Activated naive CD4-positive, alpha-beta T cell treated with anti-CD3 and anti-CD28 coated beads, Interleukin-2, amount 10 ng/mL, durations not matched to agents 7 days and 5 days (primary cell): Measurements from ENCODE around the gene PDZRN3.
A peak's percentile ranks its signal among the peaks of the same experiment; 100 is the strongest.

Experiments used
- CTCF ChIA-PET: fragments of 350-600 bp; sonication (Branson Sonifier 250); formaldehyde crosslinking; loops from one replicate; lab custom pipeline; 2021; ENCODE audit warnings: antibody characterized with exemption; lab: Charles Lee
- DNase-seq: peaks from one replicate; pipeline ENCODE4 v3.0.0-alpha.2; 2020
- H3K27ac Mint-ChIP-seq: one replicate; pipeline ENCODE4 v1.8.0; 2021; ENCODE audit warnings: mild to moderate bottlenecking, moderate library complexity, mixed read lengths
- H3K27me3 Mint-ChIP-seq: one replicate; pipeline ENCODE4 v1.8.0; 2021; ENCODE audit warnings: mild to moderate bottlenecking, mixed read lengths
- H3K36me3 Mint-ChIP-seq: one replicate; pipeline ENCODE4 v1.8.0; 2021; ENCODE audit warnings: mixed read lengths
- H3K4me1 Mint-ChIP-seq: one replicate; pipeline ENCODE4 v1.8.0; 2021; ENCODE audit warnings: mixed read lengths
- H3K4me3 Mint-ChIP-seq: one replicate; pipeline ENCODE4 v1.8.0; 2021; ENCODE audit warnings: mild to moderate bottlenecking, moderate library complexity, mixed read lengths
- H3K9me3 Mint-ChIP-seq: one replicate; pipeline ENCODE4 v1.8.0; 2021; ENCODE audit warnings: mixed read lengths

PDZRN3 gene

GRCh38 chr3:73521734-73522336 lies 102.9 kb downstream of the PDZRN3 start:
- Mint-ChIP-seq H3K4me3 (no peak overlapping the region), H3K27ac (no peak overlapping the region), H3K4me1 (no peaks in the 10 kb centered on the region), H3K27me3 (no peaks in the 10 kb centered on the region), H3K9me3 (no peaks in the 10 kb centered on the region), H3K36me3 (no peaks in the 10 kb centered on the region)
- no peak for DNase-seq
- CTCF ChIA-PET = no interaction called here

- Mint-ChIP-seq H3K4me1 (no peaks in the 10 kb centered on the region), H3K9me3 (no peaks in the 10 kb centered on the region), H3K36me3 (no peaks in the 10 kb centered on the region), H3K27me3 (no peaks in the 10 kb centered on the region), H3K27ac (no peak overlapping the region), H3K4me3 (no peak overlapping the region)
- no peak for DNase-seq
- CTCF ChIA-PET = no interaction called here
Observed at GRCh38 chr3:73520931-73521461, 103.7 kb downstream of the PDZRN3 start.

GRCh38 chr3:73516631-73517030 lies 108.1 kb downstream of the PDZRN3 start:
- H3K36me3 Mint-ChIP-seq = no peaks in the 10 kb centered on the region
- CTCF ChIA-PET = no interaction called here
- H3K4me1 Mint-ChIP-seq = no peaks in the 10 kb centered on the region
- no peak overlapping the region for H3K4me3 Mint-ChIP-seq
- no peaks in the 10 kb centered on the region for H3K27me3 Mint-ChIP-seq
- no peak for DNase-seq
- H3K27ac Mint-ChIP-seq = no peak overlapping the region
- no peaks in the 10 kb centered on the region for H3K9me3 Mint-ChIP-seq

- CTCF ChIA-PET = interaction anchor here (1.2 kb wide), 1 partner anchor 10 kb away, joined by 6 read pairs; no protein-coding TSS in a partner anchor
- Mint-ChIP-seq H3K27ac (no peak overlapping the region), H3K4me3 (no peak overlapping the region), H3K27me3 (no peaks in the 10 kb centered on the region), H3K9me3 (no peaks in the 10 kb centered on the region), H3K36me3 (no peaks in the 10 kb centered on the region), H3K4me1 (no peaks in the 10 kb centered on the region)
- DNase-seq = no peak
Observed at GRCh38 chr3:73513260-73513659, 111.5 kb downstream of the PDZRN3 start.

- no peak for DNase-seq
- CTCF ChIA-PET = interaction anchor here (1.2 kb wide), 1 partner anchor 9 kb away, joined by 6 read pairs; no protein-coding TSS in a partner anchor
Observed at GRCh38 chr3:73511571-73512525, 112.9 kb downstream of the PDZRN3 start.

GRCh38 chr3:73510784-73511183 lies 114.0 kb downstream of the PDZRN3 start:
- H3K27ac Mint-ChIP-seq = no peak overlapping the region
- H3K36me3 Mint-ChIP-seq = no peaks in the 10 kb centered on the region
- CTCF ChIA-PET = no interaction called here
- H3K27me3 Mint-ChIP-seq = no peaks in the 10 kb centered on the region
- H3K9me3 Mint-ChIP-seq = no peaks in the 10 kb centered on the region
- no peaks in the 10 kb centered on the region for H3K4me1 Mint-ChIP-seq
- no peak for DNase-seq
- no peak overlapping the region for H3K4me3 Mint-ChIP-seq

More at GRCh38 chr3:73511571-73512525, 112.9 kb downstream of the PDZRN3 start:
- Mint-ChIP-seq H3K4me1 (no peaks in the 10 kb centered on the region), H3K27me3 (no peaks in the 10 kb centered on the region), H3K9me3 (no peaks in the 10 kb centered on the region), H3K4me3 (no peak overlapping the region), H3K27ac (no peak overlapping the region), H3K36me3 (no peaks in the 10 kb centered on the region)

GRCh38 chr3:73510334-73510733 lies 114.4 kb downstream of the PDZRN3 start:
- H3K4me1 Mint-ChIP-seq = no peaks in the 10 kb centered on the region
- H3K27ac Mint-ChIP-seq = no peak overlapping the region
- H3K4me3 Mint-ChIP-seq = no peak overlapping the region
- DNase-seq = no peak
- H3K27me3 Mint-ChIP-seq = no peaks in the 10 kb centered on the region
- no peaks in the 10 kb centered on the region for H3K9me3 Mint-ChIP-seq
- CTCF ChIA-PET = interaction anchor here (0.7 kb wide), 1 partner anchor 8 kb away, joined by 3 read pairs; no protein-coding TSS in a partner anchor
- H3K36me3 Mint-ChIP-seq = no peaks in the 10 kb centered on the region

- Mint-ChIP-seq H3K4me1 (no peaks in the 10 kb centered on the region), H3K27me3 (no peaks in the 10 kb centered on the region), H3K27ac (no peak overlapping the region), H3K4me3 (no peak overlapping the region), H3K36me3 (no peaks in the 10 kb centered on the region), H3K9me3 (no peaks in the 10 kb centered on the region)
- DNase-seq = no peak
- CTCF ChIA-PET = interaction anchor here (0.7 kb wide), 1 partner anchor 8 kb away, joined by 3 read pairs; no protein-coding TSS in a partner anchor
Observed at GRCh38 chr3:73509816-73510215, 114.9 kb downstream of the PDZRN3 start.

GRCh38 chr3:73509066-73509465 lies 115.7 kb downstream of the PDZRN3 start:
- Mint-ChIP-seq H3K27ac (no peak overlapping the region), H3K27me3 (no peaks in the 10 kb centered on the region), H3K4me1 (no peaks in the 10 kb centered on the region), H3K4me3 (no peak overlapping the region), H3K36me3 (no peaks in the 10 kb centered on the region), H3K9me3 (no peaks in the 10 kb centered on the region)
- CTCF ChIA-PET = interaction anchor here (1.1 to 1.3 kb wide), 2 partner anchors 9 to 1100 kb away, joined by 4 to 6 read pairs; no protein-coding TSS in a partner anchor
- DNase-seq = no peak

GRCh38 chr3:73508330-73508954 lies 116.3 kb downstream of the PDZRN3 start:
- Mint-ChIP-seq H3K27me3 (no peaks in the 10 kb centered on the region), H3K4me1 (no peaks in the 10 kb centered on the region), H3K4me3 (no peak overlapping the region), H3K27ac (no peak overlapping the region), H3K9me3 (no peaks in the 10 kb centered on the region), H3K36me3 (no peaks in the 10 kb centered on the region)
- CTCF ChIA-PET = interaction anchor here (0.8 to 1.3 kb wide), 6 partner anchors 8 to 1101 kb away, joined by 3 to 6 read pairs (median 4); no protein-coding TSS in a partner anchor
- DNase-seq = peak; percentile 24

- DNase-seq = no peak
- H3K27ac Mint-ChIP-seq = no peak overlapping the region
- no peaks in the 10 kb centered on the region for H3K4me1 Mint-ChIP-seq
- CTCF ChIA-PET = no interaction called here
- no peaks in the 10 kb centered on the region for H3K36me3 Mint-ChIP-seq
- no peaks in the 10 kb centered on the region for H3K9me3 Mint-ChIP-seq
- H3K4me3 Mint-ChIP-seq = no peak overlapping the region
- H3K27me3 Mint-ChIP-seq = peaks cover 4% of the 10 kb centered on the region
Observed at GRCh38 chr3:73504852-73505251, 119.9 kb downstream of the PDZRN3 start.

GRCh38 chr3:73504239-73504638 lies 120.5 kb downstream of the PDZRN3 start:
- no peak for DNase-seq
- no peaks in the 10 kb centered on the region for H3K36me3 Mint-ChIP-seq
- CTCF ChIA-PET = interaction anchor here (2.6 kb wide), 1 partner anchor 8 kb away, joined by 6 read pairs; no protein-coding TSS in a partner anchor
- no peak overlapping the region for H3K27ac Mint-ChIP-seq
- no peaks in the 10 kb centered on the region for H3K4me1 Mint-ChIP-seq
- H3K27me3 Mint-ChIP-seq = peaks cover 4% of the 10 kb centered on the region
- no peaks in the 10 kb centered on the region for H3K9me3 Mint-ChIP-seq
- H3K4me3 Mint-ChIP-seq = no peak overlapping the region

- no peak for DNase-seq
- Mint-ChIP-seq H3K27me3 (peaks cover 4% of the 10 kb centered on the region), H3K27ac (no peak overlapping the region), H3K9me3 (no peaks in the 10 kb centered on the region), H3K4me1 (no peaks in the 10 kb centered on the region), H3K36me3 (no peaks in the 10 kb centered on the region), H3K4me3 (no peak overlapping the region)
- CTCF ChIA-PET = interaction anchor here (1.3 to 3.0 kb wide), 3 partner anchors 9 to 606 kb away, joined by 3 to 14 read pairs (median 6); no protein-coding TSS in a partner anchor
Observed at GRCh38 chr3:73503781-73504180, 121.0 kb downstream of the PDZRN3 start.
